IPS-NIHi7 (cell line): ENCODE results near the gene CMTM1.
A peak's percentile ranks its signal among the peaks of the same experiment; 100 is the strongest.
"Not testable (repeated sequence)": the region's sequence is repeated elsewhere in the genome, so short reads cannot be mapped to it uniquely, and the experiment has no call there.

Experiments used
- DNase-seq: peaks from one replicate; pipeline ENCODE4 v3.0.0; 2012; ENCODE audit warnings: mixed read lengths; ENCODE audit errors: extremely low spot score

Gene CMTM1

DNA sequence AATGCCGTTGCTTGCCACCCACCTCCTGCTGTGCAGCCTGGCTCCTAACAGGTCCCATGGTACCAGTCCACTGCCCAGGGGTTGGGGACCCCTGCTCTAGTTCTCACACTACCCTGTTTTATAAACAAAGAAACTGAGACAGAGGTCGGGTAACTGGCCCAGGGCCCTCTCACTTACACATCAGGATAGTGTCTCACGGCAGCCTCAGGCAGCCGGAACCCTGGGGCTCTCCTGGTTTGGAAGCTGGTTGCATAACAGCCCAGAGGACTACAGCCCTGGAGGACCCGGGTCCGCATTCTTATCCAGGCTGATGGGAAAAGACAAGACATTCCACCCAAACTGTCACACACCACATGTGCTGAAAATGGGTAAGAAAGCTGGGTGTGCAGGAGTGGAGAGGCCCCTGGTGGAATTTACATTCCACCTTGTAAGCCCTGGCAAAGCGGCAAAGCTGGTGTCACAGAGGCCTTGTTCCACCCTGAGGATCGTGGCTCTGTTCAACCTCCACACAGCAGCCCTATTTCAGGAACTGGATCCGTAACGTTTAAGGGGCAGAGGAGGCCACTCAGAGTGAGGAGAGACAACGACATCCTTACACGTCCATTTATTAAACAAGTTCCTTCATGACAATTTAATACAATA lies 48.0 kb downstream of the CMTM1 start:
- DNase-seq: no peak

GRCh38 chr16:66616169-66616568 lies 49.9 kb downstream of the CMTM1 start:
- DNase-seq: no peak

DNA sequence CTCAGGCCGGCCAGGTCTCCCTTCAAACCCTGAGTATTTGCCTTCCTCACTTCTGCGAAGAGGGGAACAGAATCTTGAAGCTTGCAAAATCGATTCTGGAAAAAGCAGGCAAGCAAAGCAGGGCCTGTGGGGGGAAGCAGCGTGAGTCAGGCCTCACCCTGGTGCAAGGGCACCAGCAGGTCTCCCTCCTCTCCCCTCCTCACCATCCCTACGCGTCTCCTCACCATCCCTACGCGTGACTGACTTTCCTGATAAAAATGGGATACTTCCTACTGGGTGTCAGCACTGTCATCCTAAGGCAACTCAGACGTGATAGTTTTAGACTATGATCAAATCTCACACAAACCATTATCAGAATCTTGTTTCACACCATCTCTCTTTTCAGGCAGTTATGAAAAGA lies 50.4 kb downstream of the CMTM1 start:
- peak; percentile 49 for DNase-seq

DNA sequence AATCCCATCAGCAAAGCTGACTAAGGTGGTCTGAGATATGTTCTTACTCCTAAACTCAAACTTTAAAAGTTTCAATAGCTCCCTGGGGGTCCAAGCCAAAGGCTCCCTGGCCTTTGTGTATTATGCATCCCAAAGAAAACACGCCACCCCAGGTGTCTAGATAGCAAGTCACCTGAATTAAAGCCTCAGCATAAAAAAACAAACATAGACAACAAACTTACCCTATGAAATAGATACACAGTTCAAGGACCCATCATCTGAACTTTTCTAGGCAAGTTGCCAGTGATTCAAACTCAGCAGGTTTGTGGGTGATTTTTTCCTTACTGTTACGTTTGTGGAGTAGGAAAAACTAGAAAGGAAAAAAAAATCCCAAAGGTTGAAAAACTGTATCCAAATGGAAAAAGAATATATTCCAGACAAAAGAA lies 50.8 kb downstream of the CMTM1 start:
- DNase-seq: no peak

- no peak for DNase-seq
These were observed 51.5 kb downstream of the CMTM1 start for GRCh38 chr16:66617728-66618127.

GRCh38 chr16:66618588-66619375 lies 52.5 kb downstream of the CMTM1 start:
- no peak for DNase-seq

- peak; percentile 37 for DNase-seq
These were observed 53.5 kb downstream of the CMTM1 start for GRCh38 chr16:66619534-66620428.

- DNase-seq: no peak
These were observed 54.2 kb downstream of the CMTM1 start for GRCh38 chr16:66620429-66620795.

DNA sequence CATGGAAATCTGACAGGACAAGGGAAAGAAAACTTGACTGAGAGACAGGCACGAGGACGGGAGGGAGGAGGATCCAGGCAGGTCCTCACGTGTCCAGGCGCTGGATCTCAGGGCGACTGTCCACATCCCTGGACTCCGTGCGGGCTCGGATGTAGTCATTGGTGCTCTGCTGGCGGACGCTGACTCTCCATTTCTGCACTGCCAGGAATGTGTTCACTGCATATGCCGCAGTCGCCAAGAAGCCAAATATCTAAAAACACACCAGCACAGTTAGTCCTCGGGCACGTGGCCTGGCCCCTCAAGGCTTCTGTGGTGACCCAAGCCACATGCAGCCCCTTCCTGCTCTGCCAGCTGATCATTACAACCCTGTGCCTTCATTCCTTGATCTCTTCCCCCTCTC lies 55.7 kb downstream of the CMTM1 start:
- DNase-seq: no peak

DNA sequence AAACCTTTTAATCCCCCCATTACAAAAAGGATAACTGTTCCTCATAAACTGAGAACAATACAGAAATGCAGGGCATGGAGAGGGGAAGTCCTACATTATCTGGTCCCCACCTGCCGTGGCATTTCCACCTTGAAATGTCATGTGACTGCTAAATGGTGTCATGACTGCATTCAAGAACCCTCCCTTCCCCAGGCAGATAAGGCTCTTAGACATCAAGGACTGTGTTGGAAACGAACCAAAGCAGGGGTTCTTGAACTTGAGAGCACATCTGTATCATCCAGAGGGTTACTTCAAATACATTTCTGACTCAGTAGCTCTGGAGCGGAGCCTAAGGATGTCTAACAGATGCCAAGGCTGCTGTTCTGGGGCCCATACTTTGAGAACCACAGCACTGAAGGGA lies 56.6 kb downstream of the CMTM1 start:
- DNase-seq: no peak

DNA sequence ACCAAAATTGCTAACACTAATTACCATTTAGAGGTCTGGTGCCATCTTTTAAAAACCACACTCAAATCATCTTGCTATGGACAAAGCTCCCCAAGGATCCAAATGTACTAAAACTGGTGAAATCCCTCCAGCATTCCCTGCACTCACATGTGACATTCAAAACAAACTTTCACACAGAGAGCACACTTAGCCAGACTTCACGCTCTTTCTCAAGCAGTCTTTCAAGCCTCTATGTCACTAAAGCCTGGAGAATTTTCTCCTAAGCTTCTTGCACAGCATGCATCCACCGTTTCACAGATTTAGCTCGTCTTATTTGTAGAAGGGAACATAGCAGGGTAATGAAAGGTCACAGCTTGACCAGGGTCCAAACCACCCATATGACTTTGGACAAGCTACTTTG lies 57.5 kb downstream of the CMTM1 start:
- DNase-seq: no peak

- not testable (repeated sequence) for DNase-seq
These were observed 61.6 kb downstream of the CMTM1 start for GRCh38 chr16:66627611-66628378.
